Neural cell (in vitro differentiated cells): ENCODE measurements around the gene MRM1. TPM values are rescaled to one million over a fixed set of nuclear protein-coding genes. Genes with fewer than 3 reads are reported as not detected.

Experiments
- H2AFZ ChIP-seq: fragments of 200-600, 300-800 bp; sonication (generic), shearing (Covaris generic); 2 replicates; pipeline ENCODE4 v1.6.0; 2014; ENCODE audit warnings: low read depth, mild to moderate bottlenecking, antibody characterized with exemption, low read length, moderate library complexity
- H3F3A ChIP-seq: fragments of 200-600 bp; shearing (Covaris generic); 2 replicates; pipeline ENCODE4 v1.6.1; 2016; ENCODE audit warnings: mild to moderate bottlenecking, moderate library complexity, mixed read lengths, antibody characterized with exemption, low read length; ENCODE audit not compliant: insufficient read depth, poor library complexity, severe bottlenecking
- H3K27ac ChIP-seq: fragments of 200-600, 300-800 bp; sonication (generic), shearing (Covaris generic); 2 replicates; pipeline ENCODE4 v1.5.1; 2014; ENCODE audit warnings: mild to moderate bottlenecking, low read length, moderate library complexity
- H3K27me3 ChIP-seq: fragments of 300-800, 200-600 bp; sonication (generic), shearing (Covaris generic); 2 replicates; pipeline ENCODE4 v1.6.0; 2014; ENCODE audit warnings: mild to moderate bottlenecking, low read depth, low read length, moderate library complexity; ENCODE audit not compliant: insufficient read depth
- H3K36me3 ChIP-seq: fragments of 300-800, 200-600 bp; sonication (generic), shearing (Covaris generic); 2 replicates; pipeline ENCODE4 v1.5.1; 2014; ENCODE audit warnings: mild to moderate bottlenecking, antibody characterized with exemption, low read length, moderate library complexity; ENCODE audit not compliant: insufficient read depth
- H3K4me2 ChIP-seq: fragments of 300-800, 200-600 bp; sonication (generic), shearing (Covaris generic); 2 replicates; pipeline ENCODE4 v1.6.0; 2014; ENCODE audit warnings: mild to moderate bottlenecking, low read length
- H3K4me3 ChIP-seq: fragments of 300-800, 200-600 bp; sonication (generic), shearing (Covaris generic); 2 replicates; pipeline ENCODE4 v1.5.1; 2014; ENCODE audit warnings: mild to moderate bottlenecking, low read length, moderate library complexity
- H3K79me2 ChIP-seq: fragments of 200-600 bp; shearing (Covaris generic); replicated peaks from 2 replicates; pipeline ENCODE4 v1.6.0; 2014; ENCODE audit warnings: mild to moderate bottlenecking, low read length, moderate library complexity; ENCODE audit not compliant: insufficient read depth
- H3K9ac ChIP-seq: fragments of 300-800, 200-600 bp; sonication (generic), shearing (Covaris generic); 2 replicates; pipeline ENCODE4 v1.6.1; 2016; ENCODE audit warnings: mild to moderate bottlenecking, low read length, mixed read lengths
- H3K9me2 ChIP-seq: fragments of 200-600 bp; shearing (Covaris generic); 2 replicates; pipeline ENCODE4 v1.6.1; 2016; ENCODE audit warnings: mild to moderate bottlenecking, low read length, mixed read lengths; ENCODE audit not compliant: insufficient read depth
- H3K9me3 ChIP-seq: fragments of 200-600, 300-800 bp; sonication (generic), shearing (Covaris generic); 2 replicates; pipeline ENCODE4 v1.6.1; 2016; ENCODE audit warnings: mild to moderate bottlenecking, mixed run types, low read length, moderate library complexity, mixed read lengths
- H4K20me1 ChIP-seq: fragments of 200-600 bp; shearing (Covaris generic); 2 replicates; pipeline ENCODE4 v1.6.1; 2016; ENCODE audit warnings: mild to moderate bottlenecking, mixed run types; ENCODE audit not compliant: insufficient read depth
- CTCF ChIP-seq: fragments of 450-650 bp; IDR thresholded peaks from 2 replicates; pipeline ENCODE4 v1.5.1; 2014; ENCODE audit warnings: antibody characterized with exemption, mild to moderate bottlenecking, moderate library complexity; ENCODE audit not compliant: poor library complexity, severe bottlenecking
- EP300 ChIP-seq: fragments of 450-650 bp; conservative IDR thresholded peaks from 2 replicates; pipeline ENCODE4 v1.6.1; 2014; ENCODE audit warnings: antibody characterized with exemption, mild to moderate bottlenecking, moderate library complexity; ENCODE audit not compliant: poor library complexity, severe bottlenecking
- EZH2 ChIP-seq: fragments of 200-600, 300-800 bp; shearing (Covaris generic), sonication (generic); IDR thresholded peaks from 2 replicates; pipeline ENCODE4 v1.6.1; 2014; ENCODE audit warnings: antibody characterized with exemption, low read length, borderline replicate concordance, mild to moderate bottlenecking; ENCODE audit not compliant: insufficient read depth, poor library complexity, severe bottlenecking
- MXI1 ChIP-seq: fragments of 450-650 bp; conservative IDR thresholded peaks from 2 replicates; pipeline ENCODE4 v1.6.1; 2014; ENCODE audit warnings: antibody characterized with exemption, mild to moderate bottlenecking; ENCODE audit not compliant: poor library complexity, severe bottlenecking
- POLR2AphosphoS5 ChIP-seq: IDR thresholded peaks from 2 replicates; pipeline ENCODE4 v1.6.1; 2012
- RAD21 ChIP-seq: fragments of 450-650 bp; conservative IDR thresholded peaks from 2 replicates; pipeline ENCODE4 v1.6.1; 2014; ENCODE audit warnings: antibody characterized with exemption, mild to moderate bottlenecking, moderate library complexity
- REST ChIP-seq: IDR thresholded peaks from 2 replicates; pipeline ENCODE4 v1.6.1; 2012; ENCODE audit warnings: borderline replicate concordance
- SMC3 ChIP-seq: fragments of 450-650 bp; conservative IDR thresholded peaks from 2 replicates; pipeline ENCODE4 v1.6.1; 2014; ENCODE audit warnings: antibody characterized with exemption, mild to moderate bottlenecking, moderate library complexity; ENCODE audit not compliant: poor library complexity
- TAF1 ChIP-seq: IDR thresholded peaks from 2 replicates; pipeline ENCODE4 v1.6.1; 2012; ENCODE audit warnings: low read depth
- polyA plus RNA-seq: library from polyadenylated mRNA; depleted of rRNA; stranded (reverse); fragments of >200 nt; gene quantifications from 2 replicates; pipeline ENCODE4 v1.2.3, GENCODE V29; 2014

The MRM1 gene
- polyA plus RNA-seq, 1 donor from 2014 or later: 1.8 TPM

DNA sequence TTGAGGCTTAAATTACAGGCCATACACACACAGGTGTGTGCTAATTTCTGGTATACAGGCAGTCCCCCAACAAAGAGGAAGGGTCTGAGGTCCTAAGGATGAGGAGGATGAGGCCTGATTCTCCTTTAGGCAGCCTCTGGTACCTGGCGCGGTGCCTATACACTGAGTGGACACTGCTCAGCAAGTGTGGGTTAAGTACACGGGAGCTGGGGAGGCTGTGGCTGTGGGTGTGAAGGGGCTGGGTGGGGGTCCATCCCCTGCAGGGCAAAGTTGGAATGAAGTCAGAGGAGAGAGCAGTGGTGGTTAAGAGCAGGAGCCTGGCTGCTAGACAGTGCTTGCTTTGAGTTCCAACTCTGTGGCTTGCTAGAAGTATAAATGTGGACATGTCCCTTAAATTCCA, 10.9 kb downstream of the MRM1 start:
- no peak overlapping the region for H3K9ac ChIP-seq

GRCh38 chr17:36613155-36613554, 11.8 kb downstream of the MRM1 start:
- Histone ChIP-seq H3K36me3 (no peaks in the 10 kb centered on the region), H3K9ac (no peak overlapping the region), H3K9me3 (no peaks in the 10 kb centered on the region), H3K4me3 (no peak overlapping the region), H3K27me3 (no peaks in the 10 kb centered on the region), H3K9me2 (no peaks in the 10 kb centered on the region), H3K4me2 (no peak overlapping the region), H4K20me1 (no peaks in the 10 kb centered on the region), H3F3A (no peaks in the 10 kb centered on the region), H2AFZ (no peak overlapping the region), H3K79me2 (no peaks in the 10 kb centered on the region), H3K27ac (no peak overlapping the region)
- no peak for TF ChIP-seq TAF1
- TF ChIP-seq RAD21: no peak
- TF ChIP-seq SMC3: no peak
- no peak for TF ChIP-seq EZH2
- TF ChIP-seq MXI1: no peak
- TF ChIP-seq REST: no peak
- TF ChIP-seq EP300: no peak
- no peak for TF ChIP-seq CTCF
- TF ChIP-seq POLR2AphosphoS5: no peak

More for the DNA sequence above, 10.9 kb downstream of the MRM1 start:
- Histone ChIP-seq H3F3A (no peaks in the 10 kb centered on the region), H3K27me3 (no peaks in the 10 kb centered on the region), H3K9me3 (no peaks in the 10 kb centered on the region), H3K4me3 (no peak overlapping the region), H4K20me1 (no peaks in the 10 kb centered on the region), H3K79me2 (no peaks in the 10 kb centered on the region), H3K4me2 (no peak overlapping the region), H3K36me3 (no peaks in the 10 kb centered on the region), H2AFZ (no peak overlapping the region), H3K27ac (no peak overlapping the region), H3K9me2 (no peaks in the 10 kb centered on the region)
- TF ChIP-seq EP300: no peak
- no peak for TF ChIP-seq SMC3
- TF ChIP-seq TAF1: no peak
- TF ChIP-seq CTCF: no peak
- TF ChIP-seq EZH2: no peak
- TF ChIP-seq MXI1: no peak
